GM12878 (cell line): ENCODE data around the gene INHBB. TPM values are rescaled to one million over a fixed set of nuclear protein-coding genes. Genes with fewer than 3 reads are reported as not detected.

Experiments
- ATAC-seq: fragments of 200-7000 bp; cut with Tn5 transposase; 3 replicates; pipeline ENCODE4 v1.9.1; 2020; ENCODE audit warnings: mild to moderate bottlenecking, moderate library complexity
- BruUV-seq: library from RNA; stranded (reverse); fragments of 400-500 nt; replicated peaks from 2 replicates; lab custom pipeline; 2021; lab: Mats Ljungman, UMichigan
- CTCF ChIA-PET: fragments of 300-600 bp; sonication (Branson Sonifier 250); formaldehyde crosslinking; extraction: SDS; loops from one replicate; lab custom pipeline; 2021; ENCODE audit warnings: inconsistent platforms; lab: Yijun Ruan, JAX
- POLR2A ChIA-PET: fragments of 350-600 bp; formaldehyde crosslinking; extraction: SDS; loops from one replicate; lab custom pipeline; 2021; ENCODE audit warnings: inconsistent platforms; lab: Charles Lee
- RAD21 ChIA-PET: fragments of 300-600 bp; sonication (Branson Sonifier 250); formaldehyde crosslinking; loops from one replicate; lab custom pipeline; 2023; ENCODE audit warnings: antibody characterized with exemption; ENCODE audit not compliant: unreplicated experiment; lab: Charles Lee
- SMC1A ChIA-PET: fragments of 300-600 bp; sonication (Branson Sonifier 250); formaldehyde crosslinking; loops from one replicate; lab custom pipeline; 2023; ENCODE audit not compliant: unreplicated experiment, uncharacterized antibody; lab: Charles Lee
- DNase-seq: peaks from one replicate; pipeline ENCODE4 v3.0.0-alpha.2; 2011; ENCODE audit warnings: low read depth, low spot score
- FAIRE-seq: peaks from 3 replicates; lab custom pipeline; 2011; peaks lifted over from hg19 to GRCh38; lab: Jason Lieb, UNC
- H2AFZ ChIP-seq: 2 replicates; pipeline ENCODE4 v1.6.0; 2011; ENCODE audit warnings: low read depth, low read length, control low read depth; ENCODE audit not compliant: control insufficient read depth
- H3K27ac ChIP-seq: 2 replicates; pipeline ENCODE4 v1.5.1; 2011; ENCODE audit warnings: control low read depth; ENCODE audit not compliant: control insufficient read depth, insufficient read depth
- H3K27me3 ChIP-seq, 2 experiments: replicated peaks in 1 of 2; 2 replicates each; pipeline versions ENCODE4 v1.6.0 to v1.6.1; 2011; ENCODE audit warnings: low read length in 1 of 2; ENCODE audit not compliant: control insufficient read depth in 2 of 2, insufficient read depth in 2 of 2
- H3K36me3 ChIP-seq, 2 experiments: 2 replicates each; pipeline ENCODE4 v1.5.1; 2011; ENCODE audit warnings: low read length in 1 of 2; ENCODE audit not compliant: control insufficient read depth in 2 of 2, insufficient read depth in 2 of 2
- H3K4me1 ChIP-seq: 2 replicates; pipeline ENCODE4 v1.6.1; 2011; ENCODE audit warnings: mild to moderate bottlenecking, low read length, moderate library complexity, mixed read lengths; ENCODE audit not compliant: control insufficient read depth, insufficient read depth
- H3K4me2 ChIP-seq: 2 replicates; pipeline ENCODE4 v1.6.0; 2011; ENCODE audit warnings: control low read depth; ENCODE audit not compliant: control insufficient read depth, insufficient read depth
- H3K4me3 ChIP-seq: fragments of 200-600 bp; sonication (generic); 2 replicates; pipeline ENCODE4 v1.5.1; 2016
- H3K79me2 ChIP-seq: 2 replicates; pipeline ENCODE4 v1.6.0; 2011; ENCODE audit warnings: low read length; ENCODE audit not compliant: control insufficient read depth, insufficient read depth
- H3K9ac ChIP-seq: 2 replicates; pipeline ENCODE4 v1.8.0; 2011; ENCODE audit warnings: low read length, control low read depth, mixed read lengths; ENCODE audit not compliant: control insufficient read depth, insufficient read depth
- H3K9me3 ChIP-seq: replicated peaks from 3 replicates; pipeline ENCODE4 v1.5.1; 2011; ENCODE audit warnings: mild to moderate bottlenecking, low read length; ENCODE audit not compliant: control insufficient read depth, insufficient read depth
- H4K20me1 ChIP-seq: 2 replicates; pipeline ENCODE4 v1.6.0; 2011; ENCODE audit not compliant: control insufficient read depth, insufficient read depth
- CBX3 ChIP-seq: fragments of 200-600 bp; sonication (generic); IDR thresholded peaks from 2 replicates; pipeline ENCODE4 v1.6.1; 2016; ENCODE audit warnings: low read depth, borderline replicate concordance
- FOXK2 ChIP-seq: fragments of 450-650 bp; IDR thresholded peaks from 2 replicates; pipeline ENCODE4 v1.6.1; 2017; ENCODE audit warnings: mild to moderate bottlenecking, moderate library complexity
- JUNB ChIP-seq: IDR thresholded peaks from 2 replicates; pipeline ENCODE4 v1.6.1; 2016; ENCODE audit warnings: antibody characterized with exemption, mild to moderate bottlenecking
- NBN ChIP-seq: fragments of 450-650 bp; IDR thresholded peaks from 2 replicates; pipeline ENCODE4 v1.6.1; 2016
- REST ChIP-seq: IDR thresholded peaks from 2 replicates; pipeline ENCODE4 v1.6.1; 2012; ENCODE audit warnings: mild to moderate bottlenecking, low read depth, low read length
- RFX5 ChIP-seq: IDR thresholded peaks from 2 replicates; pipeline ENCODE4 v1.6.1; 2011; ENCODE audit warnings: low read depth, low read length, improper control_type of control experiment
- SKIL ChIP-seq: fragments of 450-650 bp; IDR thresholded peaks from 2 replicates; pipeline ENCODE4 v1.6.1; 2017; ENCODE audit warnings: mild to moderate bottlenecking, low read depth, inconsistent platforms; ENCODE audit not compliant: poor library complexity, severe bottlenecking
- SPI1 ChIP-seq: IDR thresholded peaks from 2 replicates; pipeline ENCODE4 v1.6.1; 2011; ENCODE audit warnings: low read depth, mild to moderate bottlenecking, low read length, moderate library complexity, borderline replicate concordance; ENCODE audit not compliant: insufficient read depth
- YY1 ChIP-seq: IDR thresholded peaks from 2 replicates; pipeline ENCODE4 v1.6.1; 2011; ENCODE audit warnings: low read depth, mild to moderate bottlenecking, low read length
- ZBTB33 ChIP-seq: fragments of 450-650 bp; IDR thresholded peaks from 2 replicates; pipeline ENCODE4 v1.6.1; 2017; ENCODE audit warnings: mild to moderate bottlenecking
- ZNF217 ChIP-seq: fragments of 450-650 bp; IDR thresholded peaks from 2 replicates; pipeline ENCODE4 v1.6.1; 2017; ENCODE audit warnings: antibody characterized with exemption, mild to moderate bottlenecking
- WGBS: methylation state at CpG from one replicate; pipeline ENCODE4 v1.1.6; 2016; ENCODE audit warnings: low lambda C conversion rate; ENCODE audit not compliant: insufficient replicate concordance, insufficient coverage; ENCODE audit errors: missing lambda C conversion rate; 5-methylcytosine and 5-hydroxymethylcytosine counted together
- in situ Hi-C: fragments of 300-500 bp; cut with MboI; formaldehyde crosslinking; loops from 9 replicates; pipeline ENCODE4 v1.14.3; 2018; ENCODE audit warnings: mixed read lengths
- intact Hi-C: fragments of 100-400 bp; cut with micrococcal nuclease; formaldehyde crosslinking; loops from one replicate; pipeline ENCODE4 v1.14.2; 2022; ENCODE audit not compliant: unreplicated experiment
- polyA plus RNA-seq, 11 experiments: library from polyadenylated mRNA; depleted of rRNA in 4 of 11; unstranded in 6 of 11; stranded (reverse) in 5 of 11; fragments of >200 nt; fragmentation: Nextera tagmentation in 4 of 11; fragmentation: Illumina TruSeq in 1 of 11; extraction: Ambion mirVana in 4 of 11; extraction: Trizol in 1 of 11; gene quantifications; 1 replicate in 1 of 11; 2 replicates in 10 of 11; pipeline versions ENCODE4 v1.2.1 to v1.2.3, GENCODE V29; 2011 to 2016; ENCODE audit warnings: inconsistent platforms in 2 of 11, missing spikeins in 2 of 11, low read depth in 1 of 11
- total RNA-seq, 4 experiments: library from RNA; depleted of rRNA in 3 of 4; stranded (reverse); fragments of >200 nt in 3 of 4; fragmentation: Illumina TruSeq in 1 of 4; extraction: Trizol in 1 of 4; gene quantifications; 2 replicates each; pipeline versions ENCODE4 v1.2.1 to v1.2.3, GENCODE V29; 2013 to 2021
- TF ChIP-seq, protein P1 (sequence below): fragments of 450-650 bp; formaldehyde crosslinking; IDR thresholded peaks from 2 replicates; pipeline ENCODE4 v1.4.0; 2020; ENCODE audit warnings: mild to moderate bottlenecking, moderate library complexity

Gene INHBB
- total and polyA plus RNA-seq, 10 of the 15 experiments (the other 5 are each of a cell fraction or from before 2014, with no cell fraction given) = 0.05 TPM; not detected in 9

- no peak for TF ChIP-seq SKIL
- no peak for TF ChIP-seq NBN
- no peak for TF ChIP-seq ZBTB33
- TF ChIP-seq YY1 = no peak
- TF ChIP-seq SPI1 = no peak
- TF ChIP-seq, all 136 proteins: peak for 0
Measured at GRCh38 chr2:120381192-120381591, 35.3 kb downstream of the INHBB start (continued).

DNA sequence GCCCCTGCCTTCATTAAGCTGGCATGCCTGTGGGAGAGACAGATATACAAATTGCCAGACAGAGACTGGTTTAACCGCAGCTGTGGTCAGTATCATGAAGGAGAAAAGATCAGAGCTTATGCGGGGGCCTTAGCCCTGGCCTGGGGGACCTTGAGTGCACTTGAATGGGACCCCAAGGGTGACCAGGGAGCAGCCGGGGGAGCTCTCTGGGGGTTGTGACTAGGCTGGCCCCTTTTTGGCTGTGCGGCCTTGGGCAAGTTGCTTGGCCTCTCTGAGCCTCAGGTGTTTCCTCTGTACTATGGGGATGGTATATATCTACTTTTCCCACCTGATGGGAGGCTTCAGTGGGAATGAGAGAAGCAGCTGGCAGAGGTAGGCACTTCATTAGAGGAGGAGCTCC is 35.7 kb downstream of the INHBB start:
- DNase-seq (no peak), FAIRE-seq (no peak), ATAC-seq (no peak)
- no peaks in the 10 kb centered on the region for H3K4me1 ChIP-seq
- BruUV-seq = no TSS peak
- H2AFZ ChIP-seq = no peak overlapping the region
- H3K4me2 ChIP-seq = no peak overlapping the region
- H3K9ac ChIP-seq = no peak overlapping the region
- H4K20me1 ChIP-seq = no peaks in the 10 kb centered on the region; the same call in none of the 2 replicates
- peaks cover 0 to 1% of the 10 kb centered on the region in 2 experiments; a peak in 1 of 4 replicates for H3K27me3 ChIP-seq
- 7% methylated on average over 4 of the region's 4 CpGs for WGBS
- CTCF ChIA-PET = no interaction called here
- in situ Hi-C loops (no loop called here), intact Hi-C loops (no loop called here)
- RAD21 ChIA-PET = no interaction called here
- POLR2A ChIA-PET = no interaction called here
- H3K4me3 ChIP-seq = no peak overlapping the region
- H3K9me3 ChIP-seq = no peaks in the 10 kb centered on the region
- no peaks in the 10 kb centered on the region for H3K79me2 ChIP-seq
- H3K27ac ChIP-seq = no peak overlapping the region
- SMC1A ChIA-PET = no interaction called here
- no peaks in the 10 kb centered on the region for H3K36me3 ChIP-seq
- TF ChIP-seq ZNF217 (no peak), SPI1 (no peak), REST (no peak), RFX5 (no peak), FOXK2 (no peak), CBX3 (no peak), JUNB (no peak)
- TF ChIP-seq, protein P1, sequence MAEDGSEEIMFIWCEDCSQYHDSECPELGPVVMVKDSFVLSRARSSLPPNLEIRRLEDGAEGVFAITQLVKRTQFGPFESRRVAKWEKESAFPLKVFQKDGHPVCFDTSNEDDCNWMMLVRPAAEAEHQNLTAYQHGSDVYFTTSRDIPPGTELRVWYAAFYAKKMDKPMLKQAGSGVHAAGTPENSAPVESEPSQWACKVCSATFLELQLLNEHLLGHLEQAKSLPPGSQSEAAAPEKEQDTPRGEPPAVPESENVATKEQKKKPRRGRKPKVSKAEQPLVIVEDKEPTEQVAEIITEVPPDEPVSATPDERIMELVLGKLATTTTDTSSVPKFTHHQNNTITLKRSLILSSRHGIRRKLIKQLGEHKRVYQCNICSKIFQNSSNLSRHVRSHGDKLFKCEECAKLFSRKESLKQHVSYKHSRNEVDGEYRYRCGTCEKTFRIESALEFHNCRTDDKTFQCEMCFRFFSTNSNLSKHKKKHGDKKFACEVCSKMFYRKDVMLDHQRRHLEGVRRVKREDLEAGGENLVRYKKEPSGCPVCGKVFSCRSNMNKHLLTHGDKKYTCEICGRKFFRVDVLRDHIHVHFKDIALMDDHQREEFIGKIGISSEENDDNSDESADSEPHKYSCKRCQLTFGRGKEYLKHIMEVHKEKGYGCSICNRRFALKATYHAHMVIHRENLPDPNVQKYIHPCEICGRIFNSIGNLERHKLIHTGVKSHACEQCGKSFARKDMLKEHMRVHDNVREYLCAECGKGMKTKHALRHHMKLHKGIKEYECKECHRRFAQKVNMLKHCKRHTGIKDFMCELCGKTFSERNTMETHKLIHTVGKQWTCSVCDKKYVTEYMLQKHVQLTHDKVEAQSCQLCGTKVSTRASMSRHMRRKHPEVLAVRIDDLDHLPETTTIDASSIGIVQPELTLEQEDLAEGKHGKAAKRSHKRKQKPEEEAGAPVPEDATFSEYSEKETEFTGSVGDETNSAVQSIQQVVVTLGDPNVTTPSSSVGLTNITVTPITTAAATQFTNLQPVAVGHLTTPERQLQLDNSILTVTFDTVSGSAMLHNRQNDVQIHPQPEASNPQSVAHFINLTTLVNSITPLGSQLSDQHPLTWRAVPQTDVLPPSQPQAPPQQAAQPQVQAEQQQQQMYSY = no peak
